ENCODE data around the gene TP53RK. TPM values are rescaled to one million over a fixed set of nuclear protein-coding genes. Genes with fewer than 3 reads are reported as not detected.

The TP53RK gene
- total RNA-seq, 1 donor from 2014 or later, result 13.3 TPM

GRCh38 chr20:46688151-46689081, 828 bp downstream of the TP53RK start:
- ATAC-seq, result no peak
- Histone ChIP-seq H3K27me3 (no peaks in the 10 kb centered on the region), H3K4me3 (peak overlapping the region; percentile 94), H3K9me3 (no peaks in the 10 kb centered on the region), H3K4me1 (peaks cover 33% of the 10 kb centered on the region), H3K27ac (peak overlapping the region; percentile 97), H3K36me3 (peaks cover 20% of the 10 kb centered on the region)
- DNase-seq, result no peak
- no peak for TF ChIP-seq CTCF (IDR thresholded peaks at IDR 0.05)
- intact Hi-C loops (cut with DNase I), result no loop called here

GRCh38 chr20:46683939-46684750, 5.1 kb downstream of the TP53RK start:
- Histone ChIP-seq H3K36me3 (peaks cover 20% of the 10 kb centered on the region), H3K27me3 (no peaks in the 10 kb centered on the region), H3K4me1 (peaks cover 42% of the 10 kb centered on the region), H3K4me3 (peak overlapping the region; percentile 37), H3K9me3 (no peaks in the 10 kb centered on the region), H3K27ac (peak overlapping the region; percentile 6)
- intact Hi-C loops (cut with DNase I), result no loop called here
- DNase-seq (peak; percentile 75), ATAC-seq (peak; percentile 73)
- no peak for TF ChIP-seq CTCF (IDR thresholded peaks at IDR 0.05)

- intact Hi-C loops (cut with DNase I), result no loop called here
- no peak for TF ChIP-seq CTCF (IDR thresholded peaks at IDR 0.05)
- Histone ChIP-seq H3K27me3 (no peaks in the 10 kb centered on the region), H3K4me3 (peak overlapping the region; percentile 37), H3K36me3 (peaks cover 20% of the 10 kb centered on the region), H3K27ac (no peak overlapping the region), H3K4me1 (peaks cover 41% of the 10 kb centered on the region), H3K9me3 (no peaks in the 10 kb centered on the region)
- DNase-seq (no peak), ATAC-seq (no peak)
Observed at GRCh38 chr20:46683668-46683938, 5.6 kb downstream of the TP53RK start.

- TF ChIP-seq CTCF (IDR thresholded peaks at IDR 0.05), result no peak
- ATAC-seq (no peak), DNase-seq (no peak)
- H3K27ac ChIP-seq, result no peak overlapping the region
- H3K4me3 ChIP-seq, result peak overlapping the region; percentile 37
- no peaks in the 10 kb centered on the region for H3K9me3 ChIP-seq
- intact Hi-C loops (cut with DNase I), result no loop called here
- peaks cover 37% of the 10 kb centered on the region for H3K4me1 ChIP-seq
- H3K27me3 ChIP-seq, result no peaks in the 10 kb centered on the region
- H3K36me3 ChIP-seq, result peaks cover 20% of the 10 kb centered on the region
Observed at GRCh38 chr20:46683011-46683667, 6.1 kb downstream of the TP53RK start.

- intact Hi-C loops (cut with DNase I), result no loop called here
- TF ChIP-seq CTCF (IDR thresholded peaks at IDR 0.05), result no peak
- no peak for ATAC-seq
- no peak overlapping the region for H3K4me3 ChIP-seq
- H3K36me3 ChIP-seq, result peaks cover 20% of the 10 kb centered on the region
- H3K9me3 ChIP-seq, result no peaks in the 10 kb centered on the region
- H3K27me3 ChIP-seq, result no peaks in the 10 kb centered on the region
- H3K4me1 ChIP-seq, result peaks cover 28% of the 10 kb centered on the region
- no peak for DNase-seq
- H3K27ac ChIP-seq, result no peak overlapping the region
Observed at GRCh38 chr20:46682063-46682821, 7.0 kb downstream of the TP53RK start.
